H1 (cell line): ENCODE results near the gene SNCAIP. TPM values are rescaled to one million over a fixed set of nuclear protein-coding genes. Genes with fewer than 3 reads are reported as not detected.

Source experiments
- CTCF ChIA-PET: fragments of 300-600 bp; sonication (Branson Sonifier 250); formaldehyde crosslinking; loops from one replicate; lab custom pipeline; 2021; ENCODE audit not compliant: partially characterized antibody; lab: Charles Lee
- POLR2A ChIA-PET: fragments of 300-600 bp; sonication (Branson Sonifier 250); formaldehyde crosslinking; loops from one replicate; lab custom pipeline; 2021; ENCODE audit warnings: inconsistent platforms; ENCODE audit not compliant: partially characterized antibody; lab: Charles Lee
- DNase-seq, 2 experiments: peaks; one replicate each; pipeline versions ENCODE4 v3.0.0 to v3.0.0-alpha.2; 2010 to 2022; ENCODE audit warnings: low spot score in 2 of 2, low read depth in 1 of 2, mixed read lengths in 1 of 2
- FAIRE-seq: peaks from 2 replicates; lab custom pipeline; 2011; peaks lifted over from hg19 to GRCh38; lab: Jason Lieb, UNC
- H2AFZ ChIP-seq: 2 replicates; pipeline ENCODE4 v1.8.1; 2012; ENCODE audit warnings: low read length, inconsistent platforms
- H2AK5ac ChIP-seq: 2 replicates; pipeline ENCODE4 v1.6.1; 2013; ENCODE audit warnings: low read depth, low read length
- H2BK120ac ChIP-seq: replicated peaks from 2 replicates; pipeline ENCODE3; 2013; ENCODE audit warnings: low read depth, low read length, inconsistent platforms
- H2BK12ac ChIP-seq: 2 replicates; pipeline ENCODE4 v1.6.1; 2013; ENCODE audit warnings: low read depth, low read length
- H2BK15ac ChIP-seq: 2 replicates; pipeline ENCODE4 v1.6.1; 2013; ENCODE audit warnings: low read length
- H2BK20ac ChIP-seq: 2 replicates; pipeline ENCODE4 v1.6.1; 2013; ENCODE audit warnings: low read length
- H2BK5ac ChIP-seq: 2 replicates; pipeline ENCODE4 v1.6.1; 2013; ENCODE audit warnings: low read depth, low read length
- H3K14ac ChIP-seq: 2 replicates; pipeline ENCODE4 v1.6.1; 2013; ENCODE audit warnings: inconsistent platforms; ENCODE audit not compliant: insufficient read length
- H3K18ac ChIP-seq: 2 replicates; pipeline ENCODE4 v1.6.1; 2013; ENCODE audit warnings: low read length; ENCODE audit errors: extremely low read depth
- H3K23ac ChIP-seq: 2 replicates; pipeline ENCODE4 v1.6.1; 2013; ENCODE audit warnings: inconsistent platforms; ENCODE audit not compliant: insufficient read length
- H3K23me2 ChIP-seq: 2 replicates; pipeline ENCODE4 v1.6.1; 2013; ENCODE audit warnings: low read depth, low read length
- H3K27ac ChIP-seq: 2 replicates; pipeline ENCODE4 v1.6.1; 2011; ENCODE audit warnings: low read depth, low read length, inconsistent platforms
- H3K27me3 ChIP-seq, 4 experiments: replicated peaks in 1 of 4; 1 replicate in 1 of 4; 2 replicates in 3 of 4; pipeline versions ENCODE4 v1.6.1 to v1.8.1; 2011 to 2013; ENCODE audit warnings: low read length in 3 of 4, mild to moderate bottlenecking in 3 of 4, inconsistent platforms in 2 of 4, mixed read lengths in 2 of 4, moderate library complexity in 1 of 4; ENCODE audit not compliant: control insufficient read depth in 3 of 4, insufficient read depth in 3 of 4; ENCODE audit errors: extremely low read depth in 1 of 4
- H3K36me3 ChIP-seq, 4 experiments: 2 replicates each; pipeline versions ENCODE4 v1.6.1 to v1.8.1; 2011 to 2013; ENCODE audit warnings: mild to moderate bottlenecking in 4 of 4, low read length in 3 of 4, moderate library complexity in 2 of 4, control low read depth in 1 of 4, inconsistent platforms in 1 of 4; ENCODE audit not compliant: insufficient read depth in 4 of 4, control insufficient read depth in 2 of 4
- H3K4ac ChIP-seq: replicated peaks from 2 replicates; pipeline ENCODE3; 2013; ENCODE audit warnings: low read length, low read depth, mixed read lengths, inconsistent platforms; ENCODE audit not compliant: insufficient read length
- H3K4me1 ChIP-seq, 4 experiments: replicated peaks in 1 of 4; 1 replicate in 1 of 4; 2 replicates in 3 of 4; pipeline versions ENCODE4 v1.6.1 to v1.8.1; 2011 to 2013; ENCODE audit warnings: low read length in 3 of 4, inconsistent platforms in 2 of 4, mixed read lengths in 1 of 4; ENCODE audit not compliant: insufficient read depth in 4 of 4, control insufficient read depth in 3 of 4
- H3K4me2 ChIP-seq, 2 experiments: 2 replicates each; pipeline versions ENCODE4 v1.6.1 to v1.8.1; 2011 to 2013; ENCODE audit warnings: low read depth in 2 of 2, low read length in 2 of 2, control low read depth in 1 of 2, inconsistent platforms in 1 of 2, mild to moderate bottlenecking in 1 of 2; ENCODE audit not compliant: insufficient read depth in 1 of 2
- H3K4me3 ChIP-seq, 4 experiments: fragments of 200-600, 300-600 bp in 1 of 4; sonication (generic), shearing (Covaris generic), sonication (Bioruptor Twin) in 1 of 4; 2 replicates each; pipeline versions ENCODE4 v1.5.1 to v1.8.1; 2011 to 2016; ENCODE audit warnings: low read length in 4 of 4, low read depth in 3 of 4, control low read depth in 2 of 4, inconsistent platforms in 2 of 4, mild to moderate bottlenecking in 2 of 4, mixed read lengths in 1 of 4, moderate library complexity in 1 of 4; ENCODE audit not compliant: insufficient read depth in 2 of 4; ENCODE audit errors: extremely low read depth in 1 of 4
- H3K56ac ChIP-seq: replicated peaks from 2 replicates; pipeline ENCODE3; 2013; ENCODE audit warnings: low read depth, mild to moderate bottlenecking, mixed read lengths, low read length, inconsistent platforms; ENCODE audit not compliant: insufficient read length
- H3K79me1 ChIP-seq: 2 replicates; pipeline ENCODE4 v1.6.1; 2013; ENCODE audit warnings: low read depth, low read length, control low read depth
- H3K79me2 ChIP-seq, 2 experiments: 2 replicates each; pipeline versions ENCODE4 v1.6.1 to v1.8.1; 2012 to 2013; ENCODE audit warnings: low read length in 2 of 2, mild to moderate bottlenecking in 2 of 2, inconsistent platforms in 1 of 2; ENCODE audit not compliant: insufficient read depth in 2 of 2, control insufficient read depth in 1 of 2
- H3K9ac ChIP-seq, 4 experiments: replicated peaks in 1 of 4; 1 replicate in 1 of 4; 2 replicates in 3 of 4; pipeline versions ENCODE4 v1.6.1 to v1.8.1; 2011 to 2013; ENCODE audit warnings: low read depth in 3 of 4, low read length in 3 of 4, control low read depth in 2 of 4, mild to moderate bottlenecking in 2 of 4, moderate library complexity in 2 of 4, inconsistent platforms in 1 of 4; ENCODE audit errors: extremely low read depth in 1 of 4
- H3K9me3 ChIP-seq, 2 experiments: 2 replicates each; pipeline versions ENCODE4 v1.6.1 to v1.8.1; 2012 to 2013; ENCODE audit warnings: mild to moderate bottlenecking in 2 of 2, moderate library complexity in 2 of 2, control low read depth in 1 of 2, inconsistent platforms in 1 of 2, low read depth in 1 of 2, low read length in 1 of 2, mixed read lengths in 1 of 2; ENCODE audit not compliant: insufficient read depth in 2 of 2
- H4K20me1 ChIP-seq, 2 experiments: replicated peaks in 1 of 2; 2 replicates each; pipeline versions ENCODE3 to v1.8.1; 2011 to 2013; ENCODE audit warnings: inconsistent platforms in 2 of 2, low read length in 2 of 2, mild to moderate bottlenecking in 1 of 2; ENCODE audit not compliant: insufficient read depth in 2 of 2, control insufficient read depth in 1 of 2
- H4K5ac ChIP-seq: 2 replicates; pipeline ENCODE4 v1.6.1; 2013; ENCODE audit warnings: low read length, low read depth, mixed read lengths, inconsistent platforms; ENCODE audit not compliant: insufficient read length
- H4K8ac ChIP-seq: 2 replicates; pipeline ENCODE4 v1.8.0; 2013; ENCODE audit warnings: mild to moderate bottlenecking, moderate library complexity, low read length, inconsistent platforms; ENCODE audit not compliant: insufficient read depth; ENCODE audit errors: extremely low read depth
- H4K91ac ChIP-seq: replicated peaks from 2 replicates; pipeline ENCODE3; 2013; ENCODE audit warnings: low read length, mixed read lengths, inconsistent platforms; ENCODE audit not compliant: insufficient read length
- ASH2L ChIP-seq: fragments of 200-600, 300-600 bp; sonication (generic); IDR thresholded peaks from one replicate; pipeline ENCODE4 v1.7.1; 2017; ENCODE audit warnings: low read length
- ATF3 ChIP-seq: IDR thresholded peaks from 2 replicates; pipeline ENCODE4 v1.6.1; 2011; ENCODE audit warnings: low read depth, mild to moderate bottlenecking, low read length; ENCODE audit not compliant: insufficient read depth
- BRCA1 ChIP-seq: IDR thresholded peaks from 2 replicates; pipeline ENCODE4 v1.6.1; 2012; ENCODE audit warnings: low read depth, low read length, improper control_type of control experiment
- E2F6 ChIP-seq: IDR thresholded peaks from 2 replicates; pipeline ENCODE4 v1.6.1; 2012; ENCODE audit warnings: inconsistent platforms
- EGR1 ChIP-seq: IDR thresholded peaks from 2 replicates; pipeline ENCODE4 v1.6.1; 2011; ENCODE audit warnings: low read depth, low read length, borderline replicate concordance
- EZH2 ChIP-seq: fragments of 200-600 bp; sonication (generic); IDR thresholded peaks from 2 replicates; pipeline ENCODE4 v1.7.1; 2012; ENCODE audit warnings: low read depth, mild to moderate bottlenecking, moderate library complexity, low read length, inconsistent platforms; ENCODE audit not compliant: severe bottlenecking
- GTF2F1 ChIP-seq: IDR thresholded peaks from 2 replicates; pipeline ENCODE4 v1.6.1; 2012; ENCODE audit warnings: low read depth, low read length, improper control_type of control experiment, borderline replicate concordance
- KDM4A ChIP-seq: IDR thresholded peaks from one replicate; pipeline ENCODE4 v1.7.1; 2012; ENCODE audit warnings: low read depth, mild to moderate bottlenecking, moderate library complexity, low read length, inconsistent platforms; ENCODE audit not compliant: severe bottlenecking
- KDM5A ChIP-seq: fragments of 200-600 bp; IDR thresholded peaks from 2 replicates; pipeline ENCODE4 v1.7.1; 2012; ENCODE audit warnings: mild to moderate bottlenecking, low read length, inconsistent platforms, mixed read lengths
- NANOG ChIP-seq: IDR thresholded peaks from 2 replicates; pipeline ENCODE4 v1.6.1; 2011; ENCODE audit warnings: low read length, low read depth, mild to moderate bottlenecking, inconsistent platforms; ENCODE audit not compliant: insufficient read depth, poor library complexity, severe bottlenecking
- NRF1 ChIP-seq: IDR thresholded peaks from 2 replicates; pipeline ENCODE4 v1.6.1; 2011; ENCODE audit warnings: mild to moderate bottlenecking, low read depth, low read length, improper control_type of control experiment
- RBBP5 ChIP-seq: IDR thresholded peaks from 2 replicates; pipeline ENCODE4 v1.7.1; 2012; ENCODE audit warnings: low read depth, mild to moderate bottlenecking, inconsistent platforms, low read length, moderate library complexity, borderline replicate concordance
- SRF ChIP-seq: IDR thresholded peaks from 2 replicates; pipeline ENCODE4 v1.6.1; 2011; ENCODE audit warnings: mild to moderate bottlenecking, low read depth, low read length, moderate library complexity
- WGBS, 2 experiments: shearing (Covaris generic) in 1 of 2; methylation state at CpG; one replicate each; pipeline versions ENCODE4 v1.1.6 to v1.1.7; 2013 to 2015; ENCODE audit warnings: low lambda C conversion rate in 2 of 2, mixed read lengths in 2 of 2, inconsistent platforms in 1 of 2, low coverage in 1 of 2, missing lambda C conversion rate in 1 of 2; ENCODE audit not compliant: insufficient replicate concordance in 2 of 2, insufficient coverage in 1 of 2, insufficient read length in 1 of 2; ENCODE audit errors: extremely low coverage in 1 of 2, missing lambda C conversion rate in 1 of 2; 5-methylcytosine and 5-hydroxymethylcytosine counted together
- polyA plus RNA-seq, 7 experiments: library from polyadenylated mRNA; depleted of rRNA in 3 of 7; stranded (reverse) in 5 of 7; unstranded in 2 of 7; fragments of >200 nt in 5 of 7; fragments of 200-250 nt in 2 of 7; gene quantifications; 1 replicate in 5 of 7; 2 replicates in 1 of 7; 4 replicates in 1 of 7; pipeline versions ENCODE4 v1.2.1 to v1.2.3, GENCODE V29; 2011 to 2013; ENCODE audit warnings: missing spikeins in 2 of 7, mixed read lengths in 2 of 7
- total RNA-seq: library from RNA; stranded (reverse); fragmentation: NEBNext Ultra II Directional; extraction: Animal tissue kit (Norgen Biotek cat#: 25700); gene quantifications from 2 replicates; pipeline ENCODE4 v1.2.1, GENCODE V29; 2021

The SNCAIP gene
- total and polyA plus RNA-seq, 2 of the 8 experiments (the other 6 are each of a cell fraction or from before 2014, with no cell fraction given), result 3.9 to 9.0 TPM

GRCh38 chr5:122463221-122463620 lies 151.2 kb downstream of the SNCAIP start:
- Histone ChIP-seq H2AFZ (no peak overlapping the region), H3K56ac (no peak overlapping the region), H3K27ac (no peak overlapping the region), H3K4me1 (peaks cover 0 to 7% (median 0%) of the 10 kb centered on the region in 4 experiments; a peak in 1 of 7 replicates), H3K79me2 (no peaks in the 10 kb centered on the region), H2BK15ac (no peak overlapping the region), H4K5ac (no peak overlapping the region), H3K36me3 (no peaks in the 10 kb centered on the region), H4K20me1 (no peaks in the 10 kb centered on the region), H3K27me3 (no peaks in the 10 kb centered on the region), H3K4me2 (no peak overlapping the region), H3K14ac (no peak overlapping the region), H3K4ac (no peak overlapping the region), H2BK12ac (no peak overlapping the region), H4K91ac (no peak overlapping the region), H4K8ac (no peak overlapping the region), H3K9me3 (no peaks in the 10 kb centered on the region), H2BK120ac (no peak overlapping the region), H3K23ac (no peak overlapping the region), H3K23me2 (no peaks in the 10 kb centered on the region), H3K18ac (no peak overlapping the region), H2BK5ac (no peak overlapping the region), H3K9ac (no peak overlapping the region), H3K4me3 (no peak overlapping the region), H3K79me1 (no peaks in the 10 kb centered on the region), H2AK5ac (no peak overlapping the region), H2BK20ac (no peak overlapping the region)
- DNase-seq, result no peak
- ChIA-PET POLR2A (interaction anchor here (1.8 kb wide), 2 partner anchors 8 to 10 kb away, joined by 4 to 5 read pairs; no protein-coding TSS in a partner anchor), CTCF (interaction anchor here (1.1 to 2.2 kb wide), 6 partner anchors 9 to 268 kb away, joined by 3 to 6 read pairs (median 3); no protein-coding TSS in a partner anchor)
- FAIRE-seq, result no peak
- 38% methylated on average over 1 of the region's 1 CpG; no CpG with 5 or more reads in 1 of the 2 experiments for WGBS, 2 experiments
- TF ChIP-seq EGR1 (no peak), NRF1 (no peak), GTF2F1 (no peak), EZH2 (no peak), RBBP5 (no peak), KDM5A (no peak), NANOG (no peak), SRF (no peak), E2F6 (no peak), ATF3 (no peak), BRCA1 (no peak), KDM4A (no peak), ASH2L (no peak)
